ENCODE data around the gene PPFIA4.

DNA sequence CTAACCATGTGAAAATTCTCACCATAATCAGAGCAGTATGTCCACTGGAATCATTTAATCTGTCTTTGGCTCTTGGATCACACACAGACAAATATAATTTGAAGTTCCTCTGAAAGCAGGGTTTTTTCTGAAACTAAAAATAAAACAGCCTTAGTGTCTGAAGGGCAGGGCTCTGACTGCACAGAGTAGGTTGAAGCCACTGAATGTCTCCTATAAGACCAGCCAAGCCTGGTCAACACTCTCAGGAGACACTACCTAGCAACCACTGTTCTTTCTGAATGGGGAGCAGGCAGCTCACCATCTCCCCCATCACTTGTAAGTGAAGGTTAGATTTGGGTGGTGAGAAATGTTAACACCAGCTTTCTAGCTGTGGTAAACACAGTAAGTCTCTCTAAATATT is 35.2 kb upstream of the PPFIA4 start:
- TF ChIP-seq, protein P1, sequence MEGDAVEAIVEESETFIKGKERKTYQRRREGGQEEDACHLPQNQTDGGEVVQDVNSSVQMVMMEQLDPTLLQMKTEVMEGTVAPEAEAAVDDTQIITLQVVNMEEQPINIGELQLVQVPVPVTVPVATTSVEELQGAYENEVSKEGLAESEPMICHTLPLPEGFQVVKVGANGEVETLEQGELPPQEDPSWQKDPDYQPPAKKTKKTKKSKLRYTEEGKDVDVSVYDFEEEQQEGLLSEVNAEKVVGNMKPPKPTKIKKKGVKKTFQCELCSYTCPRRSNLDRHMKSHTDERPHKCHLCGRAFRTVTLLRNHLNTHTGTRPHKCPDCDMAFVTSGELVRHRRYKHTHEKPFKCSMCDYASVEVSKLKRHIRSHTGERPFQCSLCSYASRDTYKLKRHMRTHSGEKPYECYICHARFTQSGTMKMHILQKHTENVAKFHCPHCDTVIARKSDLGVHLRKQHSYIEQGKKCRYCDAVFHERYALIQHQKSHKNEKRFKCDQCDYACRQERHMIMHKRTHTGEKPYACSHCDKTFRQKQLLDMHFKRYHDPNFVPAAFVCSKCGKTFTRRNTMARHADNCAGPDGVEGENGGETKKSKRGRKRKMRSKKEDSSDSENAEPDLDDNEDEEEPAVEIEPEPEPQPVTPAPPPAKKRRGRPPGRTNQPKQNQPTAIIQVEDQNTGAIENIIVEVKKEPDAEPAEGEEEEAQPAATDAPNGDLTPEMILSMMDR (conservative IDR thresholded peaks at IDR 0.05; ENCODE audit: low read depth, low read length): no peak
- no peak for TF ChIP-seq EZH2 (IDR thresholded peaks at IDR 0.05; ENCODE audit: low read length, unreplicated experiment)

Measured in PC-3 (cell line).